Germinal center (tissue), 1 donor: ENCODE results near the gene KCND3.

ENCODE experiments used
- DNase-seq: peaks from one replicate; pipeline ENCODE4 v3.0.0; 2012; ENCODE audit warnings: mixed read lengths, low spot score

The KCND3 gene

GRCh38 chr1:111739925-111740765 lies 249.3 kb downstream of the KCND3 start:
- peak; percentile 29 for DNase-seq

GRCh38 chr1:111739194-111739924 lies 250.1 kb downstream of the KCND3 start, which contains the start of gene INKA2:
Gene INKA2 (minus strand): TSS chr1:111739395. CDS start chr1:111739242, 153 bp downstream.
- peak; percentile 88 for DNase-seq

- peak; percentile 63 for DNase-seq
These were observed 250.9 kb downstream of the KCND3 start for GRCh38 chr1:111738436-111739193.

- no peak for DNase-seq
These were observed 251.4 kb downstream of the KCND3 start for GRCh38 chr1:111738133-111738435.

- DNase-seq = no peak
These were observed 252.0 kb downstream of the KCND3 start for GRCh38 chr1:111737216-111738132.

- DNase-seq = no peak
These were observed 252.8 kb downstream of the KCND3 start for GRCh38 chr1:111736548-111737215.

GRCh38 chr1:111735858-111736544 lies 253.5 kb downstream of the KCND3 start:
- no peak for DNase-seq

- no peak for DNase-seq
These were observed 254.1 kb downstream of the KCND3 start for GRCh38 chr1:111735321-111735720.

GRCh38 chr1:111734856-111735255 lies 254.6 kb downstream of the KCND3 start:
- DNase-seq = no peak

GRCh38 chr1:111734426-111734825 lies 255.0 kb downstream of the KCND3 start:
- DNase-seq = no peak

GRCh38 chr1:111733992-111734341 lies 255.5 kb downstream of the KCND3 start:
- DNase-seq = no peak

GRCh38 chr1:111733183-111733991 lies 256.1 kb downstream of the KCND3 start:
- no peak for DNase-seq

- no peak for DNase-seq
These were observed 256.8 kb downstream of the KCND3 start for GRCh38 chr1:111732718-111733117.

GRCh38 chr1:111731956-111732355 lies 257.5 kb downstream of the KCND3 start:
- no peak for DNase-seq

- no peak for DNase-seq
These were observed 258.8 kb downstream of the KCND3 start for GRCh38 chr1:111730706-111731105.

GRCh38 chr1:111729946-111730681 lies 259.4 kb downstream of the KCND3 start:
- no peak for DNase-seq

GRCh38 chr1:111729271-111729921 lies 260.1 kb downstream of the KCND3 start:
- no peak for DNase-seq

GRCh38 chr1:111727056-111727455 lies 262.4 kb downstream of the KCND3 start:
- DNase-seq = no peak
